ENCODE measurements around the gene PLS3.

GRCh38 chrX:115531818-115532403 lies 29.1 kb upstream of the PLS3 start:
- TF ChIP-seq ZNF23 (CRISPR knock-in tag; IDR thresholded peaks at IDR 0.05) (no peak), ZNF124 (CRISPR knock-in tag; IDR thresholded peaks at IDR 0.05) (no peak), ZBTB9 (CRISPR knock-in tag; IDR thresholded peaks at IDR 0.05) (no peak), RREB1 (CRISPR knock-in tag; IDR thresholded peaks at IDR 0.05) (no peak), ZNF12 (CRISPR knock-in tag; IDR thresholded peaks at IDR 0.05) (no peak), CCAR2 (IDR thresholded peaks at IDR 0.05; ENCODE audit: low read depth, low read length) (no peak), ZNF280A (IDR thresholded peaks at IDR 0.05; ENCODE audit: low read depth, partially characterized antibody) (no peak), MAX (CRISPR knock-in tag; IDR thresholded peaks at IDR 0.05) (no peak), GATAD2B (IDR thresholded peaks at IDR 0.05; ENCODE audit: borderline replicate concordance) (no peak), ZNF77 (CRISPR knock-in tag; IDR thresholded peaks at IDR 0.05) (no peak), SLC30A9 (CRISPR knock-in tag; IDR thresholded peaks at IDR 0.05) (no peak), MTF1 (CRISPR knock-in tag; IDR thresholded peaks at IDR 0.05; ENCODE audit: borderline replicate concordance) (no peak)
- TF ChIP-seq, protein P1, sequence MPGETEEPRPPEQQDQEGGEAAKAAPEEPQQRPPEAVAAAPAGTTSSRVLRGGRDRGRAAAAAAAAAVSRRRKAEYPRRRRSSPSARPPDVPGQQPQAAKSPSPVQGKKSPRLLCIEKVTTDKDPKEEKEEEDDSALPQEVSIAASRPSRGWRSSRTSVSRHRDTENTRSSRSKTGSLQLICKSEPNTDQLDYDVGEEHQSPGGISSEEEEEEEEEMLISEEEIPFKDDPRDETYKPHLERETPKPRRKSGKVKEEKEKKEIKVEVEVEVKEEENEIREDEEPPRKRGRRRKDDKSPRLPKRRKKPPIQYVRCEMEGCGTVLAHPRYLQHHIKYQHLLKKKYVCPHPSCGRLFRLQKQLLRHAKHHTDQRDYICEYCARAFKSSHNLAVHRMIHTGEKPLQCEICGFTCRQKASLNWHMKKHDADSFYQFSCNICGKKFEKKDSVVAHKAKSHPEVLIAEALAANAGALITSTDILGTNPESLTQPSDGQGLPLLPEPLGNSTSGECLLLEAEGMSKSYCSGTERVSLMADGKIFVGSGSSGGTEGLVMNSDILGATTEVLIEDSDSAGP (CRISPR knock-in tag; IDR thresholded peaks at IDR 0.05) = no peak
- TF ChIP-seq, protein P2, sequence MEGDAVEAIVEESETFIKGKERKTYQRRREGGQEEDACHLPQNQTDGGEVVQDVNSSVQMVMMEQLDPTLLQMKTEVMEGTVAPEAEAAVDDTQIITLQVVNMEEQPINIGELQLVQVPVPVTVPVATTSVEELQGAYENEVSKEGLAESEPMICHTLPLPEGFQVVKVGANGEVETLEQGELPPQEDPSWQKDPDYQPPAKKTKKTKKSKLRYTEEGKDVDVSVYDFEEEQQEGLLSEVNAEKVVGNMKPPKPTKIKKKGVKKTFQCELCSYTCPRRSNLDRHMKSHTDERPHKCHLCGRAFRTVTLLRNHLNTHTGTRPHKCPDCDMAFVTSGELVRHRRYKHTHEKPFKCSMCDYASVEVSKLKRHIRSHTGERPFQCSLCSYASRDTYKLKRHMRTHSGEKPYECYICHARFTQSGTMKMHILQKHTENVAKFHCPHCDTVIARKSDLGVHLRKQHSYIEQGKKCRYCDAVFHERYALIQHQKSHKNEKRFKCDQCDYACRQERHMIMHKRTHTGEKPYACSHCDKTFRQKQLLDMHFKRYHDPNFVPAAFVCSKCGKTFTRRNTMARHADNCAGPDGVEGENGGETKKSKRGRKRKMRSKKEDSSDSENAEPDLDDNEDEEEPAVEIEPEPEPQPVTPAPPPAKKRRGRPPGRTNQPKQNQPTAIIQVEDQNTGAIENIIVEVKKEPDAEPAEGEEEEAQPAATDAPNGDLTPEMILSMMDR (IDR thresholded peaks at IDR 0.05 in 2 of 3, conservative IDR thresholded peaks at IDR 0.05 in 1 of 3; ENCODE audit: insufficient read depth in 2 of 3, low read depth in 1 of 3, low read length in 3 of 3) = no peak
